Right lobe of liver (tissue), 4 donors: ENCODE results near the gene FSTL5.

Experiments used
- CTCF ChIP-seq, 4 donors: fragments of 200-600 bp in 3 of 4; fragments of 450-650 bp in 1 of 4; IDR thresholded peaks; one replicate each; pipeline versions ENCODE4 v1.5.1 to v1.8.0; 2016 to 2022; ENCODE audit warnings: antibody characterized with exemption in 4 of 4, mild to moderate bottlenecking in 2 of 4
- POLR2A ChIP-seq: fragments of 450-650 bp; IDR thresholded peaks from one replicate; pipeline ENCODE4 v1.6.1; 2017; ENCODE audit warnings: antibody characterized with exemption, mild to moderate bottlenecking
- donor health status: DM: no; HTN: no; CAD: no.
- donor health status: DM: no; HTN: no; CAD: no.
- donor health status: DM: no; HTN: yes; CAD: no.

- TF ChIP-seq POLR2A (no peak), CTCF (IDR thresholded peaks at IDR 0.05) (no peak)
Observed at GRCh38 chr4:161656594-161656993, 507.2 kb downstream of the FSTL5 start.
